ENCODE measurements around the gene RARG. TPM values are rescaled to one million over a fixed set of nuclear protein-coding genes. Genes with fewer than 3 reads are reported as not detected.
"Not testable (repeated sequence)": the region's sequence is repeated elsewhere in the genome, so short reads cannot be mapped to it uniquely, and the experiment has no call there.

The RARG gene
- total RNA-seq, 4 donors from 2014 or later: 4.3 to 23.5 (median 13.2) TPM

DNA sequence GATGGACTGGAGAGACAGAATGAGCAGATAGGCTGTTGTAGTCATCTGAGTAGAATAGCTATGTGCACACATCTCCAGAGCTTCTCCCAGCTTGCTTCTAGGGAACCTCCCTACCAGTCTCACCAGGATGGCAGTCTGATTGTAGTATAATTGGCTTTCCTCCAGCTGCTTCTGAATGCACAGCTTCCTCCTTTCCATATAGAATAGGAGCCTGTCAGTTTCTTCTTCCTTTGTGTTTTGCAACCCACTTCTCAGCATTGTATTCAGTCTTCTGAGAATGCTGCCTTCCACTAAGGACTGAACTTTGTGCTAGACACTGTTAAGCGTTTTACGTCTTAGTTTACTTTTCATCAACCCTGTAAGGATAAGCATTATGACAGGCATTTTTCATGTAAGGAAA is 49.1 kb downstream of the RARG start:
- TF ChIP-seq, protein P1, sequence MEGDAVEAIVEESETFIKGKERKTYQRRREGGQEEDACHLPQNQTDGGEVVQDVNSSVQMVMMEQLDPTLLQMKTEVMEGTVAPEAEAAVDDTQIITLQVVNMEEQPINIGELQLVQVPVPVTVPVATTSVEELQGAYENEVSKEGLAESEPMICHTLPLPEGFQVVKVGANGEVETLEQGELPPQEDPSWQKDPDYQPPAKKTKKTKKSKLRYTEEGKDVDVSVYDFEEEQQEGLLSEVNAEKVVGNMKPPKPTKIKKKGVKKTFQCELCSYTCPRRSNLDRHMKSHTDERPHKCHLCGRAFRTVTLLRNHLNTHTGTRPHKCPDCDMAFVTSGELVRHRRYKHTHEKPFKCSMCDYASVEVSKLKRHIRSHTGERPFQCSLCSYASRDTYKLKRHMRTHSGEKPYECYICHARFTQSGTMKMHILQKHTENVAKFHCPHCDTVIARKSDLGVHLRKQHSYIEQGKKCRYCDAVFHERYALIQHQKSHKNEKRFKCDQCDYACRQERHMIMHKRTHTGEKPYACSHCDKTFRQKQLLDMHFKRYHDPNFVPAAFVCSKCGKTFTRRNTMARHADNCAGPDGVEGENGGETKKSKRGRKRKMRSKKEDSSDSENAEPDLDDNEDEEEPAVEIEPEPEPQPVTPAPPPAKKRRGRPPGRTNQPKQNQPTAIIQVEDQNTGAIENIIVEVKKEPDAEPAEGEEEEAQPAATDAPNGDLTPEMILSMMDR (IDR thresholded peaks at IDR 0.05): no peak
- DNase-seq (ENCODE audit: low spot score): no peak
- ATAC-seq (ENCODE audit: low FRiP score): no peak

DNA sequence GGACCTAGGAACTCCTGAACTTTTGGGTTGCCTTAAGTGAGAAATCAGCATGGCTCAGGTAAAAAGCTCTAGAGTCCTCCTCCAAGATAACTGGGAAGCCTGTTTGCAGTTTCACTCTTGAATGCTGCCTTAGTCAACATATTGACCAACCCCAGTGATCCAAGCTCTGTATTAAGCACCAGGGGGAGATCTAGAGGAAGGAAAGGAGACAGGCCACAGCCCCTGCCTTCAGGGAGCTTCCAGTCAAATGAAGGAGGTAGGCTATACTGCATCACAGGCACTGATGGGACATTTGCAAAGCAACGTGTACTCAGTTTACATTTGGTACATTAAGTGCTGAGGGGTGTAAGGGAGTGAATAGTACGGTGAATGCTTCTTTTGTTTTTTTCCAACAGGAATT is 50.1 kb downstream of the RARG start:
- DNase-seq (ENCODE audit: low spot score) (no peak), ATAC-seq (ENCODE audit: low FRiP score) (no peak)
- TF ChIP-seq, protein P1 (IDR thresholded peaks at IDR 0.05): no peak

DNA sequence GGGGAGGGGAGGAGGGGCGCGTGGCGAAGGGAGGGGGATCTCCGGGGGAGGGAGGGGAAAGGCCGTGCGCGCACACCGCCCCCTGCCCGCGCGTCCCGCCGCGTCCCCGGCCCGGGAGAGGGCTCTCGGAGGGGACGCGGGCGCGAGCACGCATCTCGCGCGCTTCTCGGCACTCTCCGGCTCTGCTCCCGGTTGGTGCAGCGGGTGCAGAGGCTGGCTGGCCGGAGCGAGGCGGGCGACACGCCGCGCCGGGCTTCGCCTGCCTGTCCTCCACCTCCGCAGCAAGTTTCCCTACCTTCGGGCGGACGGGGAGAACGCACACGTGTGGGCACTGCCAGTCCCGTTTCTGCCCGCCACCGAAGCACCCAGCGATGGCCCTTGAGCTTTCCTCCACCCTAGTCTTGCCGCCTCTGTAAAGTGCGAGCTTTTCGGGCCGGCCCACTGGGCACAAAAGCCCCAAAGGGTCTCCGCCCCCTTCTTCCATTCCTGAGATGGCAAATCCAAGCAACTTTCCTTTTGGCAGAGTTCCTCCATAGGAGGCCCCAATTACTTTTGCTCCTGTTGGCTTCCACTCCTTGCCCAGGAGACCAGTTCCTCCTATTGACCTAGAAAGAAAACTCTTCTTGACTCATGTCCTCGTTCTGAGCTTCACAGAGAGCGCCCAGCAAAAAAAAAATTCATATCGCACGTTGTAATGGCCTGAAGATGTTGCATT is 50.9 kb downstream of the RARG start:
- no peak for DNase-seq (ENCODE audit: low spot score)
- ATAC-seq (ENCODE audit: low FRiP score): peak; percentile 67
- TF ChIP-seq, protein P1 (IDR thresholded peaks at IDR 0.05): no peak

DNA sequence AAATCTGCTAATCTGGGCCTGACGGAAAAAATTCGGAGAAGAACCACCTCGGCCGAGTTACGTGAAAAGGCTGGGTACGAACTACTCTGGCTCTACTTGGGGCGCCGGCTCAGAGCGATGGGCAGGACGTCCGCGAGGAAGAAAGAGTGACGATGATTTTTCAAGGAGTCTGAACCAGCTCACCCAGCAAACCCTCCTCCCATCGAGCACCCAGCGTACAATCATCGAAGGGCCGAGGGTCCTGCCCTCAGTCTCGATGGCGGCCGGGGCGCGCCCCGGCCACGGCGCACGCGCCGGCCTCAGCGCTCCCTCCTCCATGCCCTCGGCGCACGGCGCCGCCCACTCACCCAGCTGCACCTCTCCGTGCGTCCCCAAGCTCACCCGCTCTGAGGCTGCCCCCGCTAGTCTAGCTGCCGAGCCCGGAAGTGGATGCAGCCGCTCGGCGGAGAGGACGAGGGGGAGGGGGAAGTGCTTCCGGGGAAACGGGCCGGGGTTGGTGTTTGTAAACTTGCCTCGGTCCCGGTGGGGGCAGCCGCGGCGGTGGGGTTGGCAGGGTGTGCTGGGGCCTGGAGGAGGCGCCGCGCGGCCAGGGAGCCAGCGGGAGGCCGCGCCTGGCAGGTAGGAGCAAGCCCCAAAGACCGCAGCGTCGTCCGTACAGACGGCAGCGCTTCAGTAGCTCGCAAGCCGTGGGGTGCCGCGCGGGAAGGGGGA is 51.6 kb downstream of the RARG start, which contains the start of the genes CSAD and ZNF740:
CSAD (minus strand) TSS at position 706 of the 711 bp plus-strand sequence. CDS start 7,455 bp downstream, outside the sequence.
ZNF740 (plus strand) TSS at position 503 of the 711 bp plus-strand sequence. CDS start 1,262 bp downstream, outside the sequence.
- DNase-seq (ENCODE audit: low spot score): peak; percentile 81
- TF ChIP-seq, protein P1 (IDR thresholded peaks at IDR 0.05): no peak

DNA sequence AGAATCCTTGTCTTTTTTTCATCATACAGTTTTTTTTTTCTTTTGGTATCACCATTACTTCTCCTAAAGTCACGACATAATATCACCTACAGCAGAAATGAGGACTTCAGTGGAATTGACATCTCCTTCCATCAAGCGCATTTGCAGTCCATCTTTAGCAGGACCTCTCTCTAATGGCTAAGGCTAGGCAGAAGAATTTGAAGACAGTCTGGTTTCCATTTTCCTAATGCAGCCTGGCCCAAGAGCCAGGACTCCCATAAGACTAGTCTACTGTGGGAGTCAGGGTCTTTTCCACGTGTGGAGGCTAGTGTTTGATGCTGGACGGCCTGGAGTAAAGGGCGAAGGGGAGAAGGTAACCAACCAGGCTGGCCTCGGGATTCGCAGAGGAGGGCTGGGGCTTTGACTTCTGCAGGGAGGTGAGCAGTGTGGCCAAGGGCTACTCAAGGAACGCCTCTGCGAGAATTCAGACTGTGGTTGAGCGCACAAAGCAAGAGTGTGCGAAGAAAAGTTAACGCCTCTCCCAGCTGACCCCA is 52.3 kb downstream of the RARG start:
- TF ChIP-seq, protein P1 (IDR thresholded peaks at IDR 0.05): no peak
- ATAC-seq (ENCODE audit: low FRiP score): peak; percentile 13
- no peak for DNase-seq (ENCODE audit: low spot score)

More for the DNA sequence above, 51.6 kb downstream of the RARG start, which contains the start of the genes CSAD and ZNF740:
- ATAC-seq (ENCODE audit: low FRiP score): peak; percentile 98

DNA sequence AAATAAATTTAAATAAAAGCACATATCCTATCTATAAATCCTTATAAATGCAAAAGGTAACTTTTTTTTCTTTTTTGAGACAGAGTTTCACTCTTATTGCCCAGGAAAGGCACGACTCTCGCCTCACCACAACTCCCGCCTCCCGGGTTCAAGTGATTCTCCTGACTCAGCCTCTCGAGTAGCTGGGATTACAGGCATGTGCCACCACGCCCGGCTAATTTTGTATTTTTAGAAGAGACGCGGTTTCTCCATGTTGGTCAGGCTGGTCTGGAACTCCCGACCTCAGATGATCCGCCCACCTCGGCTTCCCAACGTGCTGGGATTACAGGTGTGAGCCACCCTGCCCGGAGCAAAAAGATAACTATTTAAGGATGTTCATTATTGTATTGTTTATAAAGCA is 53.2 kb downstream of the RARG start:
- not testable (repeated sequence) for ATAC-seq (ENCODE audit: low FRiP score); DNase-seq (ENCODE audit: low spot score)

DNA sequence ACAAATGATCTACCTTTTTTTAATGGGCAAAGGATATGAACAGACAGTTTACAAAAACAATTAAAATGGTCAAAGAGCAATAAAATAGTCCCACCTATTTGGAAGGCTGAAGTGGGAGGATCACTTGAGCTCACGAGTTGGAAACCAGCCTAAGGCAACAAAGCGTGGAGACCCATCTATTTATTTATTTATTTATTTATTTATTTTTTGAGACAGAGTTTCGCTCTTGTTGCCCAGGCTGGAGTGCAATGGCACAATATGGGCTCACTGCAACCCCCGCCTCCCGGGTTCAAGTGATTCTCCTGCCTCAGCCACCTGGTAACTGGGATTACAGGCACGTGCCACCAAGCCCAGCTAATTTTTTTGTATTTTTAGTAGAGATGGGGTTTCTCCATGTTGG is 54.6 kb downstream of the RARG start:
- DNase-seq (ENCODE audit: low spot score); ATAC-seq (ENCODE audit: low FRiP score): not testable (repeated sequence)
